HFF-Myc (cell line): ENCODE data around the gene PMPCA.

Experiments used
- DNase-seq: peaks from one replicate; pipeline ENCODE4 v3.0.0-alpha.2; 2011; ENCODE audit warnings: low read depth; ENCODE audit errors: extremely low read depth
- H3K4me3 ChIP-seq: replicated peaks from 2 replicates; pipeline ENCODE4 v1.5.1; 2011; ENCODE audit warnings: low read depth, mild to moderate bottlenecking, control low read depth, low read length
- CTCF ChIP-seq: IDR thresholded peaks from 2 replicates; pipeline ENCODE4 v1.5.1; 2012; ENCODE audit warnings: mild to moderate bottlenecking, low read depth, low read length, control low read depth; ENCODE audit errors: missing control alignments

Gene PMPCA

GRCh38 chr9:136374183-136374575 is 36.3 kb upstream of the PMPCA start:
- TF ChIP-seq CTCF, result no peak
- no peak for DNase-seq
- H3K4me3 ChIP-seq, result no peak overlapping the region

GRCh38 chr9:136375096-136375495 is 35.4 kb upstream of the PMPCA start:
- no peak for TF ChIP-seq CTCF
- no peak overlapping the region for H3K4me3 ChIP-seq
- no peak for DNase-seq

GRCh38 chr9:136376457-136376856 is 34.0 kb upstream of the PMPCA start:
- DNase-seq, result no peak
- H3K4me3 ChIP-seq, result no peak overlapping the region
- no peak for TF ChIP-seq CTCF

- no peak for TF ChIP-seq CTCF
These were observed 32.9 kb upstream of the PMPCA start for GRCh38 chr9:136377341-136378169.

GRCh38 chr9:136378170-136379002 is 32.1 kb upstream of the PMPCA start:
- DNase-seq, result no peak
- TF ChIP-seq CTCF, result no peak
- H3K4me3 ChIP-seq, result no peak overlapping the region

More at GRCh38 chr9:136377341-136378169, 32.9 kb upstream of the PMPCA start:
- no peak overlapping the region for H3K4me3 ChIP-seq
- DNase-seq, result no peak

GRCh38 chr9:136379003-136379287 is 31.5 kb upstream of the PMPCA start:
- no peak for DNase-seq
- no peak overlapping the region for H3K4me3 ChIP-seq
- no peak for TF ChIP-seq CTCF
